HCT116 (cell line): ENCODE measurements around the gene SGF29. TPM values are rescaled to one million over a fixed set of nuclear protein-coding genes. Genes with fewer than 3 reads are reported as not detected.

Source experiments
- ATAC-seq: fragments of 200-7000 bp; cut with Tn5 transposase; 2 replicates; pipeline ENCODE4 v1.9.1; 2020; ENCODE audit warnings: mild to moderate bottlenecking, moderate library complexity
- BruUV-seq: library from RNA; stranded (reverse); fragments of 400-500 nt; replicated peaks from 2 replicates; lab custom pipeline; 2021; lab: Mats Ljungman, UMichigan
- CTCF ChIA-PET: fragments of 300-600 bp; sonication (Branson Sonifier 250); formaldehyde crosslinking; loops from one replicate; lab custom pipeline; 2021; ENCODE audit warnings: antibody characterized with exemption; lab: Charles Lee
- POLR2A ChIA-PET: fragments of 300-600, 350-600 bp; sonication (Branson Sonifier 250); formaldehyde crosslinking; loops from one replicate; lab custom pipeline; 2021; ENCODE audit warnings: antibody characterized with exemption; lab: Charles Lee
- RAD21 ChIA-PET, 2 experiments: fragments of 300-600 bp; sonication (Branson Sonifier 250); formaldehyde crosslinking; loops; one replicate each; lab custom pipeline; 2023; ENCODE audit warnings: low total read pairs in 2 of 2; ENCODE audit not compliant: uncharacterized antibody in 2 of 2, unreplicated experiment in 2 of 2, low non-redundant PET in 1 of 2; lab: Charles Lee
- DNase-seq: peaks from one replicate; pipeline ENCODE4 v3.0.0-alpha.2; 2010; ENCODE audit warnings: low read depth, low spot score
- H2AFZ ChIP-seq: fragments of 200-600 bp; shearing (Covaris generic), sonication (generic); 2 replicates; pipeline ENCODE4 v1.6.1; 2017; ENCODE audit warnings: low read depth, mixed run types, mixed read lengths, antibody characterized with exemption, low read length; ENCODE audit not compliant: poor library complexity, severe bottlenecking
- H3K27ac ChIP-seq: 2 replicates; pipeline ENCODE4 v1.5.1; 2012; ENCODE audit warnings: low read depth, low read length
- H3K27me3 ChIP-seq: fragments of 200-600 bp; sonication (generic); 2 replicates; pipeline ENCODE4 v1.6.1; 2016; ENCODE audit warnings: mixed run types, low read length, mixed read lengths; ENCODE audit not compliant: insufficient read depth
- H3K36me3 ChIP-seq, 2 experiments: fragments of 200-500 bp in 1 of 2; fragments of 200-600 bp in 1 of 2; sonication (Bioruptor generic) in 1 of 2; sonication (generic) in 1 of 2; 2 replicates each; pipeline versions ENCODE4 v1.5.1 to v1.6.1; 2014 to 2016; ENCODE audit warnings: low read length in 2 of 2, inconsistent platforms in 1 of 2, mixed read lengths in 1 of 2, mixed run types in 1 of 2; ENCODE audit not compliant: insufficient read depth in 2 of 2, control insufficient read depth in 1 of 2
- H3K4me1 ChIP-seq, 2 experiments: fragments of 200-600 bp in 1 of 2; sonication (generic) in 1 of 2; 2 replicates each; pipeline versions ENCODE4 v1.5.1 to v1.6.1; 2012 to 2017; ENCODE audit warnings: low read length in 2 of 2, inconsistent platforms in 1 of 2, mild to moderate bottlenecking in 1 of 2, mixed read lengths in 1 of 2, mixed run types in 1 of 2, moderate library complexity in 1 of 2; ENCODE audit not compliant: insufficient read depth in 2 of 2, control insufficient read depth in 1 of 2
- H3K4me2 ChIP-seq: fragments of 200-600 bp; sonication (generic); 2 replicates; pipeline ENCODE4 v1.6.1; 2017; ENCODE audit warnings: mixed run types, low read length, mixed read lengths
- H3K4me3 ChIP-seq, 2 experiments: fragments of 200-600 bp in 1 of 2; sonication (generic) in 1 of 2; replicated peaks in 1 of 2; 2 replicates each; pipeline ENCODE4 v1.5.1; 2011 to 2016; ENCODE audit warnings: low read length in 2 of 2, control low read depth in 1 of 2, low read depth in 1 of 2, mild to moderate bottlenecking in 1 of 2, mixed read lengths in 1 of 2, mixed run types in 1 of 2
- H3K79me2 ChIP-seq: fragments of 200-600 bp; sonication (generic); 2 replicates; pipeline ENCODE4 v1.6.1; 2017; ENCODE audit warnings: mild to moderate bottlenecking, mixed run types, low read length, moderate library complexity, mixed read lengths; ENCODE audit not compliant: insufficient read depth
- H3K9ac ChIP-seq: fragments of 200-600 bp; sonication (generic); 2 replicates; pipeline ENCODE4 v1.6.1; 2016; ENCODE audit warnings: low read length, mixed read lengths
- H3K9me2 ChIP-seq: fragments of 200-600 bp; sonication (generic), shearing (Covaris generic); 2 replicates; pipeline ENCODE4 v1.6.1; 2017; ENCODE audit warnings: mixed run types, mild to moderate bottlenecking, moderate library complexity; ENCODE audit not compliant: insufficient read depth
- H3K9me3 ChIP-seq, 2 experiments: fragments of 200-500 bp in 1 of 2; fragments of 200-600 bp in 1 of 2; sonication (Bioruptor generic) in 1 of 2; sonication (generic) in 1 of 2; 2 replicates each; pipeline ENCODE4 v1.6.1; 2014 to 2017; ENCODE audit warnings: low read length in 2 of 2, mixed read lengths in 2 of 2, inconsistent platforms in 1 of 2, low read depth in 1 of 2, mild to moderate bottlenecking in 1 of 2, mixed run types in 1 of 2, moderate library complexity in 1 of 2; ENCODE audit not compliant: control insufficient read depth in 1 of 2, insufficient read depth in 1 of 2
- H4K20me1 ChIP-seq: fragments of 200-600 bp; sonication (generic), shearing (Covaris generic); 2 replicates; pipeline ENCODE4 v1.6.1; 2017; ENCODE audit warnings: mixed run types, mild to moderate bottlenecking, moderate library complexity; ENCODE audit not compliant: insufficient read depth
- ATF3 ChIP-seq: IDR thresholded peaks from 2 replicates; pipeline ENCODE4 v1.6.1; 2012
- CBX3 ChIP-seq: IDR thresholded peaks from 2 replicates; pipeline ENCODE4 v1.6.1; 2012; ENCODE audit warnings: low read depth
- EGR1 ChIP-seq: IDR thresholded peaks from 2 replicates; pipeline ENCODE4 v1.6.1; 2012; ENCODE audit warnings: low read depth
- ELF1 ChIP-seq: IDR thresholded peaks from 2 replicates; pipeline ENCODE4 v1.6.1; 2012; ENCODE audit warnings: low read depth, borderline replicate concordance
- EZH2 ChIP-seq: fragments of 200-600 bp; sonication (generic); IDR thresholded peaks from 2 replicates; pipeline ENCODE4 v1.6.1; 2017; ENCODE audit warnings: antibody characterized with exemption, mixed run types
- EZH2phosphoT487 ChIP-seq: fragments of 200-600 bp; IDR thresholded peaks from 2 replicates; pipeline ENCODE4 v1.6.1; 2018; ENCODE audit warnings: antibody characterized with exemption, borderline replicate concordance
- POLR2A ChIP-seq: IDR thresholded peaks from 2 replicates; pipeline ENCODE4 v1.7.0; 2011; ENCODE audit warnings: borderline replicate concordance; ENCODE audit not compliant: insufficient read depth, insufficient read length; ENCODE audit errors: extremely low read depth
- POLR2AphosphoS5 ChIP-seq: IDR thresholded peaks from 2 replicates; pipeline ENCODE4 v1.6.1; 2011; ENCODE audit warnings: mild to moderate bottlenecking, low read depth, low read length, moderate library complexity
- REST ChIP-seq: IDR thresholded peaks from 2 replicates; pipeline ENCODE4 v1.6.1; 2012; ENCODE audit warnings: low read depth
- SRF ChIP-seq: IDR thresholded peaks from 2 replicates; pipeline ENCODE4 v1.6.1; 2012; ENCODE audit warnings: low read depth
- TCF7L2 ChIP-seq: IDR thresholded peaks from 2 replicates; pipeline ENCODE4 v1.7.0; 2011; ENCODE audit warnings: borderline replicate concordance, inconsistent platforms; ENCODE audit not compliant: insufficient read depth, insufficient read length; ENCODE audit errors: extremely low read depth
- YY1 ChIP-seq: IDR thresholded peaks from 2 replicates; pipeline ENCODE4 v1.6.1; 2011; ENCODE audit warnings: low read length, low read depth, moderate library complexity, mild to moderate bottlenecking; ENCODE audit not compliant: insufficient replicate concordance; ENCODE audit errors: extremely low read depth
- ZFX ChIP-seq: fragments of 450-650 bp; IDR thresholded peaks from 2 replicates; pipeline ENCODE4 v1.6.1; 2017
- intact Hi-C: fragments of 100-400 bp; cut with micrococcal nuclease; formaldehyde crosslinking; loops from 2 replicates; pipeline ENCODE4 v1.10.0; 2022
- total RNA-seq: library from RNA; stranded (reverse); gene quantifications from one replicate; pipeline ENCODE4 v1.2.1, GENCODE V29; 2021; ENCODE audit not compliant: unreplicated experiment

SGF29 gene
- total RNA-seq, 1 experiment from 2014 or later, result 19.7 TPM

- no TSS peak for BruUV-seq
- Histone ChIP-seq H3K4me2 (no peak overlapping the region), H3K27ac (no peak overlapping the region), H3K9me3 (no peaks in the 10 kb centered on the region), H3K36me3 (no peaks in the 10 kb centered on the region; a peak in 1 of 4 replicates), H3K4me1 (peaks cover 7 to 18% of the 10 kb centered on the region in 2 experiments; a peak in 3 of 4 replicates), H3K9me2 (no peaks in the 10 kb centered on the region), H3K9ac (no peak overlapping the region), H3K79me2 (no peaks in the 10 kb centered on the region), H4K20me1 (no peaks in the 10 kb centered on the region), H3K4me3 (no peak overlapping the region), H3K27me3 (no peaks in the 10 kb centered on the region), H2AFZ (no peak overlapping the region)
- ChIA-PET CTCF (no interaction called here), RAD21 (no interaction called here), POLR2A (no interaction called here)
- no peak for ATAC-seq
- intact Hi-C loops, result no loop called here
- TF ChIP-seq TCF7L2 (no peak), EZH2phosphoT487 (no peak), SRF (no peak), POLR2A (no peak), YY1 (no peak)
- DNase-seq, result no peak
These were observed 52.8 kb downstream of the SGF29 start for GRCh38 chr16:28606291-28607115.

- ChIA-PET RAD21 (no interaction called here), CTCF (no interaction called here), POLR2A (no interaction called here)
- no peaks in the 10 kb centered on the region for H3K79me2 ChIP-seq
- no peaks in the 10 kb centered on the region for H4K20me1 ChIP-seq
- H3K4me2 ChIP-seq, result no peak overlapping the region
- no peak for ATAC-seq
- no peak overlapping the region for H2AFZ ChIP-seq
- no peaks in the 10 kb centered on the region; a peak in 1 of 4 replicates for H3K36me3 ChIP-seq
- H3K9me3 ChIP-seq, result no peaks in the 10 kb centered on the region
- no peak overlapping the region for H3K4me3 ChIP-seq
- TF ChIP-seq CBX3, result no peak
- TF ChIP-seq REST, result no peak
- TF ChIP-seq EZH2phosphoT487, result no peak
- TF ChIP-seq ATF3, result no peak
- no peak for TF ChIP-seq POLR2AphosphoS5
- TF ChIP-seq POLR2A, result no peak
- no peak for TF ChIP-seq ELF1
- TF ChIP-seq EGR1, result no peak
- TF ChIP-seq EZH2, result no peak
- no peak for TF ChIP-seq ZFX
- BruUV-seq, result no TSS peak
- no peak for DNase-seq
- H3K4me1 ChIP-seq, result peaks cover 7 to 18% of the 10 kb centered on the region in 2 experiments; a peak in 3 of 4 replicates
- intact Hi-C loops, result no loop called here
- H3K27me3 ChIP-seq, result no peaks in the 10 kb centered on the region
- H3K27ac ChIP-seq, result no peak overlapping the region
- no peaks in the 10 kb centered on the region for H3K9me2 ChIP-seq
- H3K9ac ChIP-seq, result no peak overlapping the region
These were observed 53.5 kb downstream of the SGF29 start for GRCh38 chr16:28607116-28607623.
